NCI-H2081 treated with DMSO at 0.1 percent for 48 hours (cell line): ENCODE data around the gene VPREB3.

Experiments
- DNase-seq: peaks from one replicate; lab custom pipeline; 2025; lab: John Stamatoyannopoulos, UW

Gene VPREB3

GRCh38 chr22:23764899-23765881 lies 11.0 kb upstream of the VPREB3 start:
- no peak for DNase-seq

- DNase-seq = no peak
Measured at GRCh38 chr22:23763954-23764353, 9.7 kb upstream of the VPREB3 start.

- DNase-seq = no peak
Measured at GRCh38 chr22:23763579-23763945, 9.3 kb upstream of the VPREB3 start.

- DNase-seq = no peak
Measured at GRCh38 chr22:23762842-23763578, 8.8 kb upstream of the VPREB3 start, which contains the start of gene C22orf15. Gene C22orf15 (plus strand): TSS chr22:23762990. CDS start chr22:23763307, 317 bp downstream.

- no peak for DNase-seq
Measured at GRCh38 chr22:23760056-23760455, 5.8 kb upstream of the VPREB3 start.

GRCh38 chr22:23759566-23759965 lies 5.3 kb upstream of the VPREB3 start:
- DNase-seq = no peak

- DNase-seq = no peak
Measured at GRCh38 chr22:23756891-23757290, 2.7 kb upstream of the VPREB3 start.

GRCh38 chr22:23755711-23756110 lies 1.5 kb upstream of the VPREB3 start:
- DNase-seq = no peak

- DNase-seq = peak; percentile 15
Measured at GRCh38 chr22:23754980-23755636, 883 bp upstream of the VPREB3 start.

- no peak for DNase-seq
Measured at GRCh38 chr22:23753385-23753784, 840 bp downstream of the VPREB3 start.

- DNase-seq = no peak
Measured at GRCh38 chr22:23752750-23753149, 1.5 kb downstream of the VPREB3 start.

GRCh38 chr22:23752090-23752691 lies 2.0 kb downstream of the VPREB3 start:
- DNase-seq = no peak

- no peak for DNase-seq
Measured at GRCh38 chr22:23751441-23751996, 2.7 kb downstream of the VPREB3 start.

GRCh38 chr22:23750714-23751440 lies 3.3 kb downstream of the VPREB3 start, which contains the start of gene ZNF70:
Gene ZNF70 (minus strand): TSS chr22:23751112. CDS start chr22:23745140, 5,972 bp downstream.
- DNase-seq = no peak

GRCh38 chr22:23750367-23750713 lies 3.9 kb downstream of the VPREB3 start:
- no peak for DNase-seq

GRCh38 chr22:23749841-23750301 lies 4.4 kb downstream of the VPREB3 start:
- DNase-seq = no peak

GRCh38 chr22:23745791-23746190 lies 8.4 kb downstream of the VPREB3 start:
- DNase-seq = no peak

GRCh38 chr22:23744485-23744884 lies 9.7 kb downstream of the VPREB3 start:
- no peak for DNase-seq

- DNase-seq = no peak
Measured at GRCh38 chr22:23744001-23744400, 10.2 kb downstream of the VPREB3 start.

- no peak for DNase-seq
Measured at GRCh38 chr22:23743303-23743705, 10.9 kb downstream of the VPREB3 start.
